Calu3 (cell line): ENCODE data around the gene CCL22. TPM values are rescaled to one million over a fixed set of nuclear protein-coding genes. Genes with fewer than 3 reads are reported as not detected.

Experiments
- BruUV-seq: library from RNA; stranded (reverse); fragments of 400-500 nt; replicated peaks from 2 replicates; lab custom pipeline; 2021; lab: Mats Ljungman, UMichigan
- CTCF ChIA-PET: fragments of 300-600 bp; sonication (Branson Sonifier 250); formaldehyde crosslinking; loops from one replicate; lab custom pipeline; 2022; ENCODE audit warnings: antibody characterized with exemption; lab: Charles Lee
- DNase-seq: peaks from one replicate; pipeline ENCODE4 v3.0.0; 2022
- H3K27ac Mint-ChIP-seq: one replicate; pipeline ENCODE4 v1.8.0; 2022; ENCODE audit warnings: mixed read lengths; ENCODE audit not compliant: unreplicated experiment
- H3K27me3 Mint-ChIP-seq: one replicate; pipeline ENCODE4 v1.8.0; 2022; ENCODE audit warnings: mixed read lengths; ENCODE audit not compliant: unreplicated experiment
- H3K36me3 Mint-ChIP-seq: one replicate; pipeline ENCODE4 v1.8.0; 2022; ENCODE audit warnings: mild to moderate bottlenecking, moderate library complexity, mixed read lengths; ENCODE audit not compliant: insufficient read depth, unreplicated experiment
- H3K4me1 Mint-ChIP-seq: one replicate; pipeline ENCODE4 v1.8.0; 2022; ENCODE audit warnings: mild to moderate bottlenecking, low read depth, mixed read lengths; ENCODE audit not compliant: unreplicated experiment
- H3K4me3 Mint-ChIP-seq: one replicate; pipeline ENCODE4 v1.8.0; 2022; ENCODE audit warnings: mild to moderate bottlenecking, low read depth, moderate library complexity, mixed read lengths; ENCODE audit not compliant: unreplicated experiment
- H3K9me3 Mint-ChIP-seq: one replicate; pipeline ENCODE4 v1.8.0; 2022; ENCODE audit warnings: low read depth, mixed read lengths; ENCODE audit not compliant: unreplicated experiment
- CTCF ChIP-seq: fragments of 200-600 bp; IDR thresholded peaks from one replicate; pipeline ENCODE4 v1.8.0; 2022; ENCODE audit warnings: antibody characterized with exemption; ENCODE audit not compliant: unreplicated experiment
- intact Hi-C: fragments of 100-400 bp; cut with micrococcal nuclease; formaldehyde crosslinking; loops from one replicate; pipeline ENCODE4 v1.10.0; 2022; ENCODE audit not compliant: unreplicated experiment
- total RNA-seq: library from RNA; stranded (reverse); gene quantifications from 2 replicates; pipeline ENCODE4 v1.2.3, GENCODE V29; 2022

The CCL22 gene
- total RNA-seq, 1 experiment from 2014 or later, result 2.6 TPM

- intact Hi-C loops, result no loop called here
- no peak overlapping the region for H3K27ac Mint-ChIP-seq
- CTCF ChIA-PET, result interaction anchor here (0.6 to 0.9 kb wide), 2 partner anchors 10 to 198 kb away, joined by 8 read pairs; no protein-coding TSS in a partner anchor
- BruUV-seq, result no TSS peak
- no peaks in the 10 kb centered on the region for H3K9me3 Mint-ChIP-seq
- peaks cover 13% of the 10 kb centered on the region for H3K36me3 Mint-ChIP-seq
- no peak for TF ChIP-seq CTCF
- peaks cover 63% of the 10 kb centered on the region for H3K4me1 Mint-ChIP-seq
- H3K27me3 Mint-ChIP-seq, result no peaks in the 10 kb centered on the region
- H3K4me3 Mint-ChIP-seq, result no peak overlapping the region
- DNase-seq, result no peak
Observed at GRCh38 chr16:57390636-57391295, 32.2 kb downstream of the CCL22 start.

GRCh38 chr16:57391300-57391699 is 32.7 kb downstream of the CCL22 start:
- CTCF ChIA-PET, result interaction anchor here (0.9 to 1.7 kb wide), 2 partner anchors 10 to 26 kb away, joined by 8 to 10 read pairs; no protein-coding TSS in a partner anchor
- intact Hi-C loops, result no loop called here

DNA sequence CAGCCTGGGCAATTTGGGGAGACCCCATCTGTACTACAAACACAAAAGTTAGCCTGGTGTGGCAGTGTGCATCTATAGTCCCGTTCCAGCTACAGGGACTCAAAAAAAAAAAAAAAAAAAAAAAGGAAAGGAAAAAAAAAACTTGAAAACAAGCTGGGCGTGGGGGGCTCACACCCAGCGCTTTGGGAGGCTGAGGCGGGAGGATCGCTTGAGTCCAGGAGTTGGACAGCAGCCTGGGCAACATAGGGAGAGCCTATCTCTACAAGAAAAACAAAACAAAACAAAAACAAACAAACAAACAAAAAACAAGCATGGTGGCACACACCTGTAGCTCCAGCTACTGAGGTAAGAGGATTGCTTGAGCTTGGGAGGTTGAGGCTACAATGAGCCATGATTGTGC is 33.1 kb downstream of the CCL22 start:
- Mint-ChIP-seq H3K27me3 (no peaks in the 10 kb centered on the region), H3K4me3 (no peak overlapping the region), H3K27ac (no peak overlapping the region), H3K4me1 (peaks cover 60% of the 10 kb centered on the region), H3K9me3 (no peaks in the 10 kb centered on the region), H3K36me3 (peaks cover 13% of the 10 kb centered on the region)
- CTCF ChIA-PET, result interaction anchor here (0.6 to 1.9 kb wide), 4 partner anchors 11 to 62 kb away, joined by 3 to 10 read pairs (median 9); no protein-coding TSS in a partner anchor
- no TSS peak for BruUV-seq
- no peak for TF ChIP-seq CTCF
- no peak for DNase-seq
- intact Hi-C loops, result no loop called here

More at GRCh38 chr16:57391300-57391699, 32.7 kb downstream of the CCL22 start:
- Mint-ChIP-seq H3K4me1 (peaks cover 63% of the 10 kb centered on the region), H3K36me3 (peaks cover 13% of the 10 kb centered on the region), H3K4me3 (no peak overlapping the region), H3K27me3 (no peaks in the 10 kb centered on the region), H3K27ac (no peak overlapping the region), H3K9me3 (no peaks in the 10 kb centered on the region)
- BruUV-seq, result no TSS peak
- DNase-seq, result no peak
- no peak for TF ChIP-seq CTCF

GRCh38 chr16:57392694-57393093 is 34.1 kb downstream of the CCL22 start:
- no peak for TF ChIP-seq CTCF
- BruUV-seq, result no TSS peak
- peak overlapping the region; percentile 74 for H3K27ac Mint-ChIP-seq
- no peaks in the 10 kb centered on the region for H3K27me3 Mint-ChIP-seq
- peak; percentile 82 for DNase-seq
- no peaks in the 10 kb centered on the region for H3K9me3 Mint-ChIP-seq
- intact Hi-C loops, result no loop called here
- CTCF ChIA-PET, result interaction anchor here (0.6 to 1.9 kb wide), 3 partner anchors 15 to 277 kb away, joined by 4 to 10 read pairs (median 10); no protein-coding TSS in a partner anchor
- H3K36me3 Mint-ChIP-seq, result peaks cover 13% of the 10 kb centered on the region
- H3K4me3 Mint-ChIP-seq, result no peak overlapping the region
- H3K4me1 Mint-ChIP-seq, result peaks cover 51% of the 10 kb centered on the region
